ENCODE data around the gene CDHR3.

DNA sequence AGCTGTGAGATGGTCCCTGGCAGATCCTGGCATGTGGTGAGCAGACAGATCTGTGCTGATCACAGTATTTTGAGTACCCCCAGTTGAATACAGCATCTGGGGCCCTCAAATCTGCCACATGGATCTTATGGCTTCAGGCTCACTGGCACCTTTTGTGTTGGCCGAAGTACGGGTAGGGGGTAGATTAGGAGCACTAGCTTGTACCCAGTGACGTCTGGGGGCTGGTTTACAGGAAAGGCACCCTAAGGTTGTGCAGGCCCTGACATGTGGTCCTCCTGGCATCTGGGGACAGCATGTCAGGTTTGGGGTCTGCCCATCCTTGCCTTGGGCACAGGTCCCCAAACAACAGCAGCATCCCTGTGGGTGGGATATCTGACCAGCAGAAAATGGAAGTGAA lies 95.9 kb downstream of the CDHR3 start:
- no peak for TF ChIP-seq CBX5 (IDR thresholded peaks at IDR 0.05; ENCODE audit: low read depth, low read length)
- TF ChIP-seq, protein P1, sequence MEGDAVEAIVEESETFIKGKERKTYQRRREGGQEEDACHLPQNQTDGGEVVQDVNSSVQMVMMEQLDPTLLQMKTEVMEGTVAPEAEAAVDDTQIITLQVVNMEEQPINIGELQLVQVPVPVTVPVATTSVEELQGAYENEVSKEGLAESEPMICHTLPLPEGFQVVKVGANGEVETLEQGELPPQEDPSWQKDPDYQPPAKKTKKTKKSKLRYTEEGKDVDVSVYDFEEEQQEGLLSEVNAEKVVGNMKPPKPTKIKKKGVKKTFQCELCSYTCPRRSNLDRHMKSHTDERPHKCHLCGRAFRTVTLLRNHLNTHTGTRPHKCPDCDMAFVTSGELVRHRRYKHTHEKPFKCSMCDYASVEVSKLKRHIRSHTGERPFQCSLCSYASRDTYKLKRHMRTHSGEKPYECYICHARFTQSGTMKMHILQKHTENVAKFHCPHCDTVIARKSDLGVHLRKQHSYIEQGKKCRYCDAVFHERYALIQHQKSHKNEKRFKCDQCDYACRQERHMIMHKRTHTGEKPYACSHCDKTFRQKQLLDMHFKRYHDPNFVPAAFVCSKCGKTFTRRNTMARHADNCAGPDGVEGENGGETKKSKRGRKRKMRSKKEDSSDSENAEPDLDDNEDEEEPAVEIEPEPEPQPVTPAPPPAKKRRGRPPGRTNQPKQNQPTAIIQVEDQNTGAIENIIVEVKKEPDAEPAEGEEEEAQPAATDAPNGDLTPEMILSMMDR (IDR thresholded peaks at IDR 0.05; ENCODE audit: control extremely low read depth in 1 of 3, insufficient read depth in 1 of 3, low read depth in 1 of 3, low read length in 3 of 3), result no peak
